Adrenal gland (tissue), 5 donors: Measurements from ENCODE around the gene RCBTB1.

Experiments used
- CTCF ChIP-seq, 6 experiments: fragments of 450-650 bp in 4 of 6; fragments of 200-600 bp in 2 of 6; sonication (generic) in 1 of 6; IDR thresholded peaks; 1 replicate in 5 of 6; 2 replicates in 1 of 6; pipeline versions ENCODE4 v1.5.1 to v1.8.0; 2016 to 2021; ENCODE audit warnings: antibody characterized with exemption in 6 of 6, mild to moderate bottlenecking in 2 of 6, moderate library complexity in 1 of 6
- POLR2A ChIP-seq, 2 donors: fragments of 450-650 bp; IDR thresholded peaks; one replicate each; pipeline ENCODE4 v1.6.1; 2017; ENCODE audit warnings: antibody characterized with exemption in 2 of 2, mild to moderate bottlenecking in 2 of 2, moderate library complexity in 1 of 2
- donor health status: DM: no; HTN: no; CAD: no.

- TF ChIP-seq POLR2A (IDR thresholded peaks at IDR 0.05) = no peak
- TF ChIP-seq CTCF (IDR thresholded peaks at IDR 0.05) = no peak
These were observed 4.2 kb downstream of the RCBTB1 start for GRCh38 chr13:49580980-49581680.
